Stimulated activated CD4-positive, alpha-beta T cell treated with anti-CD3 and anti-CD28 coated beads, Interleukin-2, amount 100 ng/mL, for 24 hours (primary cell): Measurements from ENCODE around the gene BBLN.
"Not testable (repeated sequence)": the region's sequence is repeated elsewhere in the genome, so short reads cannot be mapped to it uniquely, and the experiment has no call there.

Experiments used
- DNase-seq, 2 donors: peaks; one replicate each; pipeline ENCODE4 v3.0.0-alpha.2; 2020

The BBLN gene

DNA sequence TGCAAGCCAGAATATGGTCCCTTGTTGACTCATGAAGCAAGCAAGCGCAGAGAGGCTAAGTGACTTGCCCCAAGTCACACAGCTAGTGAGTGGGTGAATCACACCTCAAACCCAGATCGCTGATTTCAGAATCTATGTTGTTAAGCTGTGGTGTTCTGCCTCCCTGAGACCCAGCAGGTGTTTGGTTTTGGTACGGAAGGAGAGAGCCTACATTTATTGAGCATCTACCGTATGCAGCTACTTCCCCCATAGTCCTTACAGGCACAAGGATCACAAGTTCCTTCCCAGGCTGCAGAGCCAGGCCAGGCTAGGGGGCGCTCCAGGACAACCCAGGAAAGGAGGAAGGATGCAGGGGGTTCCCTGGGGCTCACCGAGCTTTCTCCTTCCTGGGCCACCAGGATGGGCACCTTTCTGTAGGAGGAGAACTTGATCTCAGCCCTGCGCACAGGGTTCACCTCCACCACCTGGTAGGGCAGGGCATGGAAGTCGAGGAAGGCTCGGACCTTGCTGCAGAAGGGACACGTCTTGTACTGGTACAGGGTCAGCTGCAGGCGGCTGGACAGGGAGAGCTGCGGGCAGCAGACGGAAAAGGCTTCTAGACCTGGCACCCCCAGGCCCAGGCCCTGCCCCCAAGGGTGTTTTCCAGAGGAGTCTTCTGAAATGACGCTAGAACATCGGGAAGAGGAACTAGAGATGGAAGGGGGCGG, 35.0 kb upstream of the BBLN start:
- peak; percentile 54 to 63 for DNase-seq

DNA sequence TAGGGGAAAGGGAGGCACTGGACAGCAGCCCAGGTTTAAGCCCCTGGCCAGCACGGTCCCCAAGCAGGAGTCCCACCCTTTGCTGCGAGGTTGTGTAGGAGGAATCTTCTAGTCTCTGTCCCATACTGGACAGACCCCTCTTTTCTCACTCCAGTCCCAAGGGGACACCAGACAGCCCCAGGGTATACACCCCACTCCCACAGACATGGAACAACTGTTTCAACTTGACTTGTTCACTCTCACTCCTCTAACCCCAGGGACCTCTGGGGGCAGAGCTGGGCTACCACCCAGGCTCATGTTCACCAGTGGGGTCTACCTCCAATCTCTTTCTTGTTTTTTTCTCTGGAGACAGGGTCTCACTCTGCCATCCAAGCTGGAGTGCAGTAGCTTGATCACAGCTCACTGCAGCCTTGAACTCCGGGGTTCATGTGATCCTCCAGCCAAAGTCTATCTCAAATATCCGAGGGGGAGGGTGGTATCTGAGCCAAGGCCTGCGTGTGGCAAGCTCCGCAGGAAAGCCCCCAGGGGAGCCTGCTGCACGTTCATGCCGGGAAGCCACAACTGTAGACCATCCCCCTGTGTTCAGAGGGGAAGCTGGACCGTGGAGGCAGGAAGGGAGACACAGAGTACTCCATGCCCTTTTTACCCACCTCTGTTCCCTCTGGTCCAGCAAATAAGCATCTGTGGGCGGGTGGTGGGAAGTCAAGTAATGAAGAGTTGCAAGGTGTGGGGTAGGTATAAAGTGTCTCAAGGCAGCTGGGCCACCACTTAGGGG, 34.3 kb upstream of the BBLN start:
- DNase-seq: no peak

DNA sequence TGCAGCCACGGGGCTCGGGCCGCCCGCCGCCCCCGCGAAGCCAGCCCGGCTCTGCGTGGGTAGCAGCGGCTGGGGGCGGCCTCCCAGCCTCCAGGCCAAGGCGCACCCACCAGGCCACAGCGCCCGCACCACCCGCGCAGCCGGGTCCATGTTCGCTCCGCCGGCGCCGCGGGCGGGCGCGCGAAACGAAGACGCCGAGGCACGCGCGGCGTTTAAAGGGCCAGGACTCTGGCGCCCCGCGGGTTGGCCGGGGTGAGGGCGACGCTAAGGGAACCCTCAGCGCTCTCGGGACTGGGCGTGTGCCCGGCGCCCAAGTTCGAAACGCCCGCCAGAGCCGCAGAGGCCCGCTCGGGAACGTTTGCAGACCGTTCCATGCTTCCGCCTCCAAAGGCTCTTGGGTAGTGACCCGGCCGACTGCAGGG, 32.5 kb upstream of the BBLN start, which contains the start of gene PTGES2:
TSS of gene PTGES2 (minus strand) at position 162 of the 422 bp plus-strand sequence. CDS start at position 150, 12 bp downstream.
- peak; percentile 82 to 85 for DNase-seq

DNA sequence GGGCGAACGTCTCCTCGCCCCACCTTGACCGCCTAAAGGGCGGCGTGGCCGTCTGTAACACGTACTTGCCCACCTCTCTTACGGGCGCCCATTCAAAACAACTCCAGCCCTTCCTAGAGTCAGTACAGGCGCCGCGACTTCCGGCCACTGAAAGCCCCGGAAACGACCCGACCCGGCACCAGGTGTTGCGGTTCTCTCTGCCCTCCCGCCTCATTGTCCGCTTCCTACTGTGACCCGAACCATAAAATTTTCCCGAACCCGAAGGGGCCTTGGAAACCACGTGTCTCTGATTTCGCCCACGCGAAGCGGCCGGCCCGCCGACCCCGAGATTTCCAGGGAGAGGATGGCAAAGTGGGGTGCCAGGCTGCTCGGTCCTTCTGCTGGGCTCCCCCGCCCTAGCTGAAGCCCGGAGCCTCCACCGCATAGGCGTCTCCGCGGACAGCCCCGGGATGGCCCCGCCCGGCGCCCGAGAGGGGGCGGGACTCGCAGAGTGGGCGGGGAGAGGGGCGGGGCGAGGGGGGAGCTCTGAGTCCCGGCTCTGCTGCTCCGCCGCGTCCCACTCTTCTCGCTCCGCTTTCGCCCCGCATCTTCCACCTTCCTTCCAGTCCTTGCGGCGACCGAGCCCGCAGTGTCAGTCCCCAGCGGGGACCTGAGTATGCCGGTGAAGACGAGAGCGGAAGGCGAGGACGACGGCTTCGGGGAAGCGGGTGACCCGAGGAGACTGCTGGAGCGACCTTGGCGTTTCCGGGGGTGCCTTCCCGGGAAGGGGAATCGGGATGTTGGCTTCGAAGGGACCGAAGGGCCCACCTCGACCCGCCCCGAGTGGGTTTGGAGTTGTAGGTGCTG, 31.9 kb upstream of the BBLN start:
- DNase-seq: peak; percentile 83

DNA sequence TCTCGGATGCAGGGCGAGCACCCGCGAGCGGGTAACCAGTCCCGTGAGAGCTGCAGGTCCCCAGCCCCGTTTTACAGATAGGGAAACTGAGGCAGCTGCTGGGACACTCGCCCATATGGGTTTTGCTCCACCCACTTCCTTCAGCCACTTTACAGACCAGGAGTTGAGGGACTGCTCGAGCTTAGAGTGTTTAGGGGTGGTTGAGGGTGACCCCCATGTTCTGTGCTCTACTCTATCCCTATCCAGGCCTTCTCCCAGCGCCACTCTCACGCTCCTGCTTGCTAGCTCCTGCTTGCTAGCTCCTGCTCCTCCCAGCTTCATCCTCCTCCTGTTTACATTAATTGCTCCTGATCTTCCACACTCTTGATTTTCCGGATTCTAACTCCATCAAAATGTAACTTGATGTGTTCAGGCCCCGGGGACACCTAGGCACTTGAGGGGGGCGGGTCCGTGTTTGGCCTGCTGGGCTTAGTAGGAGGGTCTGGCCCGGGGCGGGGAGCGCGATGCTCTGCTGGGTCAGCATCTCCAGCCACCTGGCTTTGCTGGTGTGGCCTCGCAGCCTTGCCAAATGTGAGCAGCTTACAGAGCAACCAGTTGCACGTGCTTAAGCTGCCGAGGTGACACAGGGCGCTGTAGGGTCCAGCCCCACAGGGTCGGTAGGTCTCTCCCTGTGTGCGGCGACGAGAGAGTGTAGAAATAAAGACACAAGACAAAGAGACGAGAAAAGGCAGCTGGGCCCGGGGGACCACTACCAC, 31.1 kb upstream of the BBLN start:
- no peak for DNase-seq

DNA sequence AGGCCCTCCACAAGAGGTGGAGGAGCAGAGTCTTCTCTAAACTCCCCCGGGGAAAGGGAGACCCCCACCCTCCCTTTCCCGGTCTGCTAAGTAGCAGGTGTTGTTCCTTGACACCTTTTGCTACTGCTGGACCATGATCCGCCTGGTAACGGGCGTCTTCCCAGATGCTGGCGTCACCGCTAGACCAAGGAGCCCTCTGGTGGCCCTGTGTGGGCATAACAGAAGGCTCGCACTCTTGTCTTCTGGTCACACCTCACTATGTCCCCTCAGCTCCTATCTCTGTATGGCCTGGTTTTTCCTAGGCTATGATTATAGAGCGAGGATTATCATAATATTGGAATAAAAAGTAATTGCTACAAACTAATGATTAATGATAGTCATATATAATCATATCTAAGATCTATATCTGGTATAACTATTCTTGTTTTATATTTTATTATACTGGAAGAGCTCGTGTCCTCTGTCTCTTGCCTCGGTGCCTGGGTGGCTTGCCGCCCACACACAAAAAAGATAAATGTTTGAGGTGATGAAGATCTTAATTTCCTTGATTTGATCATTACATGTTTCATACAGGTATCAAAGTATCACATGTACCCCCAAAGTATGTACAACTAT, 30.0 kb upstream of the BBLN start:
- DNase-seq: peak; percentile 64 to 72

DNA sequence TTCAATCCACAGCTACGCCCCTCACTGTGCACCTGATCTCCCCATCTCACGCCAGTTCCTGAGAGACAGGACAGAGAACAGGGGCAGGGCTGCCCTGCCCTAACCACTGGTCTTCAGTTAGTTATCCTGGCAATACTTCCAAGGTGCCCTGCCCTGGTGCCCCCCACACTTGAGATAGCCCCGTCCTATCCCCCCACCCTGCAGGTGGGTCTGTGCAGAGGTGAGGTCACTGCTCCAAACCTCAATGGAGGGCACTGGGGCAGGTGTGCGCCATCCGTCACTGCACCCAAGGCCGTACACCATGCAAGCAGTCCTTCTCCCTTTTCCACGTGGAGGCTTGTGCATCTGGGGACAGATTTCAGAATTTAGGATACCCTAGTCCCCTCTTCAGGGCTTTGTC, 29.4 kb upstream of the BBLN start:
- DNase-seq: not testable (repeated sequence)

DNA sequence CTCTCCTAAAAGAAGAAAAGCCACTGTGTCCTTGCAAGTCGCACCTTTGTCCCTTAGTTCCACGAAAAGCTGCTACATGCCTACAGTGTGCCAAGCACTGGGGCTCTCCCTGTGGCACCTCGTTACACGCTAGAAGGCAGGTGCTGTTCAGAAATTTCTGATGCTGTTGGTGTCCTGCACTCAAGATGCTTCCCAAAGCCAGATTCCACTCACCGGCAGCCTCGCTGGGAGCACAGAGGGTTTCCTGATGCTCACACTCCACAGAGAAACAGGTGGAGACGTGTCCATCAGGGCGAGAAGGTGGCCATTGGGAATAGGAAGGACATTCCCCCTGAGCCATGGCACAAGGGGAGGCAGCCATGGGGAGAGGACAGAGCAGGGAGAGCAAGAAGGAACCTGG, 28.7 kb upstream of the BBLN start:
- not testable (repeated sequence) for DNase-seq

DNA sequence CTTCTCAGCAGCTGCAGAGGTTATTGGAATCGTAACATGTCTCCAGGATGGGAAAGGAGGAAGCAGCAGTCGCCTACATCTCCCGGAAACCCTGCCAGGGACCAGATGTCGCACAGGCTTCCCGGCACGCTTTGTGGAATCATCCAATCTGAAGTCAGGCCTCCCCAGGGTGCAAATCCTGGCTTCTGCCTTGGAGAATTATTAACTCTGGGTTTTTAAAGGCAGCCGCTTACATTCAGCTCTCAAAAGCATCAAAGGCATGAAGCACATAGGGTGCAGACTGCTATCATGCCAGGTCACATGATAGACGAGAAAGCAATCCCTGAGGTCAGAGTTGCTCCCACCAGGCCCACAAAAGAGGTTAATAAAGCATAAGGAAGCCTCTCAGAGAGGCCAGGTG, 27.9 kb upstream of the BBLN start:
- not testable (repeated sequence) for DNase-seq

DNA sequence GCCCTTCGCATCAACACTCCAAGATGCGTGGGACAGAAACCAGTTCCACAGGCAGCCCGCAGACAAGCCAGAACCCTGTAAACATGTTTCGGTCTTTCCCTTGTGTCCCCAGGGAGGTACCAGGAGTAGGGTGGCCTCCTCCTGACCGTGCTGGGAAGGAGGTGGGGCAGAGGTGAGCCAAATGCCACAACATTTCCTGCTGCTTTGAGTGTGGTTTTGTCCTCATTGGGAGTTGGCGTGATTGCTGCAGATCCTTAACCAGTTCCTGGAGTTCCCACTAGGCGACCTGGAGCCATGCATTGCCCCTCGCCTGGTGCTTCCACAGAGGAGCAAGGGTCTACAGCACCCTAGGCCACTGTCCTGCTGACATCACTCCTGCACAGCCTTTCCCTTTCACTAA, 24.5 kb upstream of the BBLN start:
- not testable (repeated sequence) for DNase-seq

DNA sequence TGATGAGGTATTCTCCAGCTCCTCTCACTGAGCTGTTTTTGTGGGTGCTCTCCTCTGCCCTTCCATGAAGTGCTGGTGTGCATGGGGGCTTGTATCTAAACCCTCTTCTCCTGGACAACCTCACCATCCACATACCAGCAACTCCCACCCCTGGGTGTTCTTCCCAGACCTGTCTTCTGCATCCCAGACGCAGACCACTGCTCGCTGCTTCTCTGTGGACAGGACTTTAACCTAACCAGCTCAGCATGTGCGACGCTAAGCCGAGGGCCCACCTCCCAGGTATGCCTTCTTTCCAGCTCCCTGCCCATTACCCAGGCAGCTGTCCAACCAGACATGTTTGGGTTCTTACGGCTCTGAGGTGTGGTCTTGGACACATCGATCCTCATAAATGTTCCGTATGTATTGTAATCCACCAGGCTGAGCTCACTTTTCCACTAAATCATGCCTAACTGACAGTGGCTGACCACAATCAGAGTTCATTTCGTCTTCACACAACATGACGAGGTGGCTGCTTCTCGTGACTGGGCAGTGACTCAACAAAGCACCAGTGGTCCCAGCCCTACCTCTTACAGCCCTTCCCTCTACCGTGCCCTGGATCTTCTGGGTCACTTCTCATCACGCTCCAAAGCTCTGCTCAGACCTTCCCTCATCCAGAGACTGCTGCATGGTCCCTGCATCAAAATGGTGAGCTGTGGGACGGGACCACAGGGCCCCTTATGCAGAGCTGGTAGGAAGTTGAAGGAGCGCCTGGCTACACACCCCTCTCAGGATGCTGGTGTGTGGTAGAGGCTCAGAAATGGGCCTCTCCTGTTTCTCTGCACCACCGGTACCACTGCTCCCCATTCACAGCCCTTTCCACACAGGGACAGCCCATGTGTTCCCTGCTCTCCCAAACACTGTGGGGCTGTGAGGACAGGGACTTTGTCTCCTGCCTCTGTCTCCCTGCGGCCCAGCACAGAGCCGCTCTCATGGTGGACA, 23.0 kb upstream of the BBLN start:
- no peak for DNase-seq

DNA sequence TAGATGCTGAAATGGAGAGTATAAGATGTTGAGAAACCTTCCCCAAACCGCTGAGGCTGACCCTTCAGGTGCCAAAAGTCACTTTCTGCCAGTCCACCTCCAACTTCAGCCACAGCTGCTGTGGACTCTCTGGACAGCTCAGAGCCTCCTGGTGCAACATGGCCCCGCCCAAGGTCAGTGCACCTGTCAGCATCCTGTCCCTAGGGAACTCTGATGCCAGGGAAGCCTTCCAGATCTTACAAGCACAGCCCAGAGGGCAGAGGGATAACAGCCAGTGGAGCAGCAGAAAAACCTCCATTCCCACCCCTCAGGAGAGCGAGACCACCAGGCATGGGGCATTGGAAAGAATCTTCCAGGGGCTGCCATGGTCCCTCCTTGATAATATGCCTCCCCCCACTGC, 22.1 kb upstream of the BBLN start:
- no peak for DNase-seq

DNA sequence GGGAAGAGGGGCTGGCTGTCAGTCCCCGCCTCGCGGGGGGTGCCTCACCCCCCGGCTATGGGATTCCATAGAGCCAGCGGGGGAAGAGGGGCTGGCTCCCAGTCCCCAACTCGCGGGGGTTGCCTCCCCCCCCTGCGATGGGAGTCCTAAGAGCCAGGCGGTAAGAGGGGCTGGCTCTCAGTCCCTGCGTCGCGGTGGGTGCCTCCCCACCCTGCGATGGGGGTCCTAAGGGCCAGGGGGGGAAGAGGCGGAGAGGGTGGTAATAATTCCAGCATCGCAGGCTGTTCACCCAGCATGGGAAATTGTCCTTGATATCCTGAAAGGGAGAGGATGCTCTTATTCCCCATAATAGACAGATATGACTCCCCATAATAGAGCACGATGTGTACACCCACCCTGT, 20.4 kb upstream of the BBLN start:
- no peak for DNase-seq

DNA sequence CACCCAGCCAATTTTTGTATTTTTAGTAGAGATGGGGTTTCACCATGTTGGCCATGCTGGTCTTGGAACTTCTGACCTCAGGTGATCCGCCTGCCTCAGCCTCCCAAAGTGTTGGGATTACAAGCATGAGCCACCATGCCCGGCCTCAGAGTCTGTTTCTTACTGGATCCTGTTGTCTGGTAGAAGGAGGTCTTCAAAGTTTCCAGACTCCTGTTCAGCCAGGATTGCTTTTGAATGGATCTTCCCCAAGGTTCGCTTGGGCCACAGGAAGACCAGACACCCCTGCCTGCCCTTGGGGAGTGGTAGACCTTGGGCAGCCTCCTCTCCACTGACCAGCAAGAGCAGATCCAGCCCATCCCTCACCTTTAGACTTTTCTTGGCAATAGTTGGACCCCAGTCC, 18.5 kb upstream of the BBLN start:
- no peak for DNase-seq

DNA sequence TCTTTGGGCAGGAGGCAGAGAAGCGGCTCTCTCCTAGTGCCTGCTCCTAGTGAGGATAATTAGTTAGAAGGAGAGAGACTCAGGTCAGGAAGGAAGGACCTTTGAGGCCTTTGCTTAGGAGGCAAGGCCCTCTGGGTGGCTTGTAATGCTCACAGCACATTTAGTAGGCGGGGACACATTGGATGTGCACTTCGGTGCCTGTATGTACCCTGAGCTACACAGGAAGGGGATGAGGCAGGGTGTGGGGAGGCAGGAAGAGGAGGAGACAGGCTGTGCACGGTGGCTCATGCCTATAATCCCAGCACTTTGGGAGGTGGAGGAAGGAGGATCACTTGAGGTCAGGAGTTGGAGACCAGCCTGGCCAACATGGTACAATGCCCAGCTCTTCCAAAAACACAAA, 18.0 kb upstream of the BBLN start:
- DNase-seq: no peak

DNA sequence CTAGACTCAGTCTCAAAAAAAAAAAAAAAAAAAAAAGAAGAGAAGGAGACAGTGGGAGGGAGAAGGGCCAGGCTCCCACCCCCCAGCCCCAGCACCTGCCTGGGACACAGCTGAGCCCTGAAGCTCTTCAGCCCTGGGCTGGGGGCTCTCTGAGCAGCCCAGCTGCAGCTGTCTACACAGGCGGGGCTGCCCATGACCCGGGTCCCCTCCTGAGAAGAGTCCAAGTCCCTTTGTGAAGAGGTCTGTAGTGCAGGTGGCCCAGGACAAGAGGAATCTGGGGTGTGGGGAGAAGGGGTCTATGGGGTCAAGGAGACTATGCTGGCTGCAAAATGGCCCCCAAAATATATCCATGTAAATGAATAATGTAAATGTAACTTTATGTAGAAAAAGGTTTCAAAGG, 17.5 kb upstream of the BBLN start:
- no peak for DNase-seq

DNA sequence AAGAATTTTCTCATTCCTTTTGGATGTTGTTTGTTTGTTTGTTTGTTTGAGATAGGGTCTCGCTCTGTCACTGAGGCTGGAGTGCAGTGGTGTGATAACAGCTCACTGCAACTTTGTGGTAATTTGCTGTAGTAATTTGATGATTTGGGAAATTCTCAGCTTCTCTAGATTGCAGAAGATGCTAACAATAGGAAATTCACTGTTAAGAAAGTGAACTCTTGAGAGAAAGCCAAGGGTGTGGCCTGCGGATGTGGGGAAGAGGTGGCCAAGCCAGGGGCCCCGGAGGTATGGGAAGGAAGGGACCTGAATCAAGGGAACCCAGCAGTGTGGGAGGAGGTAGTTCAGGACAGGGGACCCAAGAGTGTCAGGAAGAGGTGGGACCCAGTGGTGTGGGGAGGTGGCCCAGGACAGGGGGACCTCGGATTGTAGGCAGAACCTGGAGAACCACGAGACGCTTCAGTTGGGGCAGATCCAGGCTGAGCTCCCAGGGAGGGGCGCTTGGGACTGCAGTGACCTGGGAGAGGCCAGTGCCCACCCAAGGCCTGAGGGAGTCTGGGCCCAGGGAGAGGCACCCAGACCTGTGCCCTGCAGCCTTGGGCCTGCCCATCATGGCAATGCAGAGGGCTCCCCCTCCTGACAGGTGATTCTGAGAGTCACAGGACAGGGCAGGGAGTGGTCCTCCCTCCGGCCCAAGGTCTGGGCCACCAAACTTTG, 16.4 kb upstream of the BBLN start:
- no peak for DNase-seq

DNA sequence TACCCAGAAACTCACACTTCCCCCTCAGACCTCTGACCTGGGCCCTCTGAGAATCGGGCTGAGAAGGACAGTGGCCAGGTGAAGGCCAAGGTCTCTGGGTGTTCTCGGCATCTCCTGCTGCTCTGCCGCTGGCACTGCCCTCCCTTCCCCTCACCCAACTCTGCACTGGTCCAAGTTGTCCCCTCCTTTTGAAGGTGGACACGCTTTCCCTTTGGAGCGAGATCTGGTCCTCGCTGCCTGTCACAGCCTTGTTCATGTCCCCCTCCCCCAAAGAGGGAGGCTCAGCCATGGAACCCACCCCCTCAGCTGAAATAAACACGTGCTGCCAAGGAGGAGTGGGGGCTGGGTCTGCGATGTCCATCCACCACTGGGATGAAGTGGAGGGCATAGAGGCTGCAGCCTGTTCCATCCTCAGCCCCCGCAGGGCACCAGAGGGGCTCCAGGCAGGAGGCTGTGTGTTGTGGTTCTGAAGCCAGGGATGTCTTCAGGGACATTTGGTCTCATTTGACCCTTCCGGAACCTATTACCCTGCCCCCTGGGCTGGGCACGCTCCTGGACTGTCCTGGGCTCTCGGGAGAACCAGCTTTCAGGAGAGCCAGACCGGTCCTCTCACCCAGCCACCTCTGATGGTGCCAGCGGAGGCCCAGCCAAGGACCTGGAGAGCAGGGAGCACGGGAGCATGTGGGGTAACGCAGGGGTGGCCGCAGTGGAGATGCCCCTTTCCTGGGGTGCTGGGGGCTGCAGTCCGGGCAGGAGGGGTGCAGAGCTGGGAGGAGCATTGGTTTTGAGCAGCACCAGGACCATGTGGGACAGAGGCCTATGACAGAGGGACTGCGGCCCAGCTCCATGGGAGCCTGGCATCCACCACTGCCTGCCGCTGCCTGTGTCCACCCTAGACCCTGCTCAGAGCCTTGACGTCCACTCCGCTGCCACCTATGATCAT, 15.6 kb upstream of the BBLN start:
- DNase-seq: no peak

DNA sequence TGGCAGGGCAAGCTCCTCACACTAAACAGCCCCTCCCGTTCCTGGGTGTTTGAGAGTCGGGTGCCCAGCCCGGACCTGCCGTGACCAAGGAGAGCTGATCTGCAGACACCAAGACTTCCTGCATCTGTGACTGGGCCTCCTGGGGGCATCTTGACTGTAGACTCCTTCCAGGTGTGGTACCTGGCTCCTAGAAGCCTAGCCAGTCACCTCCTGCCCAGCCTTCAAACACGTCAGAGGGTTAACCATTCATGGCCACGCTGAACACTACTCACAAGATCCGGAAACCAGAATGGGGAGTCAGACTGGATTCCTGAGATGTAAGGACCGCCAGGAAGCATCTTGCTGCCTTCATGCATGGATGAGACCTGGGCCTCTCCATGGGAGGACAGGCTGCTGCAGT, 14.5 kb upstream of the BBLN start:
- no peak for DNase-seq
